ENCODE measurements around the gene ZNF266.

The ZNF266 gene

GRCh38 chr19:9413240-9413954 is 22.0 kb downstream of the ZNF266 start:
- Histone ChIP-seq H3K9me3 (ENCODE audit: insufficient read depth, low read length) (peaks cover 40% of the 10 kb centered on the region), H3K79me2 (ENCODE audit: low read length) (no peaks in the 10 kb centered on the region), H3K27me3 (ENCODE audit: low read depth, low read length) (no peaks in the 10 kb centered on the region), H3K36me3 (replicated peaks; ENCODE audit: low read depth, low read length) (peaks cover 81% of the 10 kb centered on the region), H2AFZ (ENCODE audit: low read depth, low read length) (no peak overlapping the region), H4K20me1 (ENCODE audit: insufficient read depth, low read length) (no peaks in the 10 kb centered on the region), H3K9ac (ENCODE audit: low read length) (no peak overlapping the region), H3K4me3 (ENCODE audit: low read length) (no peak overlapping the region), H3K4me2 (ENCODE audit: low read length) (no peak overlapping the region), H3K4me1 (ENCODE audit: low read length) (no peaks in the 10 kb centered on the region), H3K27ac (ENCODE audit: low read length) (no peak overlapping the region)
- no peak for TF ChIP-seq EZH2phosphoT487 (IDR thresholded peaks at IDR 0.05; ENCODE audit: low read depth)
- no peak for TF ChIP-seq CTCF (IDR thresholded peaks at IDR 0.05; ENCODE audit: low read depth, low read length)

- H3K9me3 ChIP-seq (ENCODE audit: insufficient read depth, low read length) = peaks cover 27% of the 10 kb centered on the region
- TF ChIP-seq CTCF (IDR thresholded peaks at IDR 0.05; ENCODE audit: low read depth, low read length) = no peak
- no peak for TF ChIP-seq EZH2phosphoT487 (IDR thresholded peaks at IDR 0.05; ENCODE audit: low read depth)
- H3K79me2 ChIP-seq (ENCODE audit: low read length) = no peaks in the 10 kb centered on the region
- H3K9ac ChIP-seq (ENCODE audit: low read length) = no peak overlapping the region
- H3K4me2 ChIP-seq (ENCODE audit: low read length) = no peak overlapping the region
- peaks cover 28% of the 10 kb centered on the region for H3K36me3 ChIP-seq (replicated peaks; ENCODE audit: low read depth, low read length)
- H4K20me1 ChIP-seq (ENCODE audit: insufficient read depth, low read length) = no peaks in the 10 kb centered on the region
- H2AFZ ChIP-seq (ENCODE audit: low read depth, low read length) = no peak overlapping the region
- no peak overlapping the region for H3K27ac ChIP-seq (ENCODE audit: low read length)
- no peaks in the 10 kb centered on the region for H3K27me3 ChIP-seq (ENCODE audit: low read depth, low read length)
- H3K4me1 ChIP-seq (ENCODE audit: low read length) = no peaks in the 10 kb centered on the region
- H3K4me3 ChIP-seq (ENCODE audit: low read length) = no peak overlapping the region
Observed at GRCh38 chr19:9407827-9408226, 27.5 kb downstream of the ZNF266 start.

GRCh38 chr19:9406798-9407352 is 28.5 kb downstream of the ZNF266 start:
- H3K27ac ChIP-seq (ENCODE audit: low read length) = no peak overlapping the region
- H3K4me2 ChIP-seq (ENCODE audit: low read length) = no peak overlapping the region
- H2AFZ ChIP-seq (ENCODE audit: low read depth, low read length) = no peak overlapping the region
- TF ChIP-seq CTCF (IDR thresholded peaks at IDR 0.05; ENCODE audit: low read depth, low read length) (no peak), EZH2phosphoT487 (IDR thresholded peaks at IDR 0.05; ENCODE audit: low read depth) (no peak)
- H3K9me3 ChIP-seq (ENCODE audit: insufficient read depth, low read length) = peaks cover 19% of the 10 kb centered on the region; the same call in 1 of the 2 replicates
- H3K4me1 ChIP-seq (ENCODE audit: low read length) = no peaks in the 10 kb centered on the region
- H3K36me3 ChIP-seq (replicated peaks; ENCODE audit: low read depth, low read length) = peaks cover 19% of the 10 kb centered on the region
- no peak overlapping the region for H3K9ac ChIP-seq (ENCODE audit: low read length)
- H3K27me3 ChIP-seq (ENCODE audit: low read depth, low read length) = no peaks in the 10 kb centered on the region
- no peaks in the 10 kb centered on the region for H4K20me1 ChIP-seq (ENCODE audit: insufficient read depth, low read length)
- no peaks in the 10 kb centered on the region for H3K79me2 ChIP-seq (ENCODE audit: low read length)
- H3K4me3 ChIP-seq (ENCODE audit: low read length) = no peak overlapping the region

- Histone ChIP-seq H3K9ac (ENCODE audit: low read length) (no peak overlapping the region), H3K9me3 (ENCODE audit: insufficient read depth, low read length) (peaks cover 69% of the 10 kb centered on the region), H3K27ac (ENCODE audit: low read length) (no peak overlapping the region), H3K79me2 (ENCODE audit: low read length) (no peaks in the 10 kb centered on the region), H3K4me3 (ENCODE audit: low read length) (no peak overlapping the region), H2AFZ (ENCODE audit: low read depth, low read length) (no peak overlapping the region), H4K20me1 (ENCODE audit: insufficient read depth, low read length) (no peaks in the 10 kb centered on the region), H3K27me3 (ENCODE audit: low read depth, low read length) (no peaks in the 10 kb centered on the region), H3K4me1 (ENCODE audit: low read length) (no peaks in the 10 kb centered on the region), H3K36me3 (replicated peaks; ENCODE audit: low read depth, low read length) (peaks cover 82% of the 10 kb centered on the region), H3K4me2 (ENCODE audit: low read length) (no peak overlapping the region)
- TF ChIP-seq EZH2phosphoT487 (IDR thresholded peaks at IDR 0.05; ENCODE audit: low read depth) = no peak
Observed at GRCh38 chr19:9381361-9381785, 54.0 kb downstream of the ZNF266 start.
